Astrocyte of the hippocampus (primary cell): ENCODE measurements around the gene ARHGAP22.

Experiments used
- DNase-seq: peaks from one replicate; pipeline ENCODE4 v3.0.0; 2011; ENCODE audit warnings: low read depth, low spot score

The ARHGAP22 gene

DNA sequence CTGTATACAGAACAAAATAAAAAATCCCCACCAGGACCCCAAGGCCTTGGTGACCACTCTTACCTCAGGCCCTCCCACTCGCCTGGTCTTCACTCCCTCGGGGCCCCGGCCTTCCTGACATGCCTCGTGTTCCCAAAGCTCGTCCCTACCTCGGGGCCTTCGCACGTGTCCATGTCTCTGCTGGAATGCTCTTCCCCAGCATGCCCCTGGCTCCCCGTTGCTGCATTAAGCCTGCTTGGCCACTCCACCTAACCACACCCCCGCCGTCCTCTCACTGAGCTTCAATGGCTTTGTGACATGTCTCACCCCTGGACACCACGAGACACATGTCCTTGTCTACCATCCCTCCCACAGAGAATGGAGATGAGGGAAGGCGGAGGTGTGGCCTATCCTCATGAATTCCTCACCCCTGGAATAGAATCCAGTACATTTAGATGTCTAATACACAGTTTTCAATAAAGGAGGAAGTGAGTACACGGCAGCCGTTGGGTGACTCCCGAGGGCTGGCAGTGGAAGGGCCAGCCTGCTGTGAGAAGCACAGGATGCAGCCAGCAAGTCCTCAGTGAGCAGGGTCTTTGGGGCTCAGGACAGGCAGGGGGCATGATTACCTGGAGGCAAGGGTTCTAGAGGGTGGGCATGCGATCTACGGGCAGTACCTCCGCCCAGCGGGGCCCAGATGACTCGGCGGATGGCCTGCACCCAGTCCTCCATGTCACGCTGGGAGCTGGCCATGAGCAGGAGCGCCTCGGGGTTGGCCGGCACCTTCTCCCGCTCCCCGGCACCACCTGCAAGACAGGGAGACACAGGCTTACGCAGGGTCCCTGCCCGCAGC is 125.7 kb downstream of the ARHGAP22 start:
- DNase-seq = no peak

DNA sequence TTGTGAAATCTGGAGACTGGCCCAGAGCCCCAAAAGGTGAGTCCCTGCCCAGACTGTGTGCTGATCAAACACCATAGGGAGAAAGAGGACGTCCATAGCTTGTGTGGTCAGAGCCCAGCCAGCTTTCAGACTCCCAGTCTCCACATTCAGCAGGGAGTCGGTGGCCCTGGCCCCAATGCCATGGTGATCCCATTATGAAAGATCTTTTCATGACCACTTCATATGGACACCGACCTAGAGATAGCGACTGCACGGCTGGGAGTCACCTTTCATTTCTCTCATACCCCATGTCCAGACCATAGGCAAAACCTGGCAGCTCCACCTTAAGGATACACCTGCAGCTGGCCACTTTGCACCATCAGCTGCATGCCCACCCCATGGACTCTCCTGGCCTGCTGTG is 126.4 kb downstream of the ARHGAP22 start:
- DNase-seq = no peak

DNA sequence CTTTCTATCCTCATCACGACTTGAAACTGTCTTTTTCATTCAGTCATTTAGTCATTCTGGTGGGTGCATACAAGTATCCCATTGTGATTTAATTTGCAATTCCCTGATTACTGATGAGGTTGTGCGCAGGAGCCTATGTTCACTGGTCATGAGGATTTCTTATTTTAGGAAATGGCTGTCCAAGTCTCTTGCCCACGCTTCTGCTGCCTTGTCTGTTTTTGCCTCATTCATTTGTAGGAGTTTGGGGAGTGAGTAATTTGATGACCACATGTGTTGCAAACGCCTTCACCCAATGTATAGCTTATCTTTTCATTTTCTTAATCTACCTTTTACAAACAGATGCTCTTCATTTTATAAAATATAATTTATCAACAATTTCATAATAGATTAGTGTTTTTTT is 127.3 kb downstream of the ARHGAP22 start:
- no peak for DNase-seq

DNA sequence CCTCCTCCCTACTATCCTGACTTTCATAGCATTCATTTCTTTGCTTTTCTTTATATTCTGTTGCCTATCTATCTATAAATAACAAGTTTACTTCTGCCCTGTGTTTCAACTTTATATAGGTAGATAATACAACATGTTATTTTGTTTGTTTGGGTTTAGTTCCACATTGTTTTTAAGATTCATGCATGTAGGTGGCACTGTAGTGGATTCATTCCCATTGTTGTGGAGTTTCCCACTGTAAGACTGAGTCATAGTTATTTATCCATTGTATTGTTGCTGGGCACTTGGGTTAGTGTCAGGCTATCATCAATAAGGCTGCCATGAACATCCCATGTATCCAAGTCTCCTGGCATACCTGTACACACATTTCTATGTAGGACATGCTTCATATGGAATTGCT is 127.7 kb downstream of the ARHGAP22 start:
- DNase-seq = no peak

DNA sequence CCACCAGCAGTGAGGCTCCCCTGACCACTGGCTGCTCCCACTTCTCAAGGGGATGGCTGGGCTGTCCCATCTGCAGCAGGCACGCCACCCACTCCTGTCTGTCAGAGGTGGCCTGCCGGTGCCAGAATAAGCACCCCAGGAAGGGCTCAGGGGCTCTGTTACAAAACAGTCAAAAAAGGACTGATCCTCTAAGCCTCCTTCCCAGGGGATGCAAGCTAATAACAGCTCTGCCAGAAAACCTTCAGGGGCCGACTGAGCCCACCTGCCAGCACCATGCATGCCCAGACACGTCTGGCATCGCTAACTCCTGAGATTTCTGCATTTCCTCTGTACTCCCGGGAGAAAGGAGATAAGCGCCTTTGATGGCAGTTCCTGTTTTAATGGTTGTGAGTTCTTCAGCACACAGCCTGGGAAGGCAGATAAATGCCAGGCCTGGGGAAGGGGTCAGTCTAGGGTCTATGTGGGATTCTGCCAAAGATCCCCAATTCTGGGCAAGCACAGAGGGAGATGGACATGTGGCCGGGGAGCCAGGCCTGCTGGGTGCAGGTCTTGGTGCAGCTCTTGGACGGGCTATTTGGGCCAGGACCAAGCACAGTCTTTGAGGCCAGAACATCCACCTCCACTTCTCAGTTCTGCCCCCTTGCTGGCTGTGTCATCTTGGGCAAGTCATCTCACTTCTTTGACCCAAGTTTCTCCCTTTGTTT is 128.4 kb downstream of the ARHGAP22 start:
- no peak for DNase-seq

DNA sequence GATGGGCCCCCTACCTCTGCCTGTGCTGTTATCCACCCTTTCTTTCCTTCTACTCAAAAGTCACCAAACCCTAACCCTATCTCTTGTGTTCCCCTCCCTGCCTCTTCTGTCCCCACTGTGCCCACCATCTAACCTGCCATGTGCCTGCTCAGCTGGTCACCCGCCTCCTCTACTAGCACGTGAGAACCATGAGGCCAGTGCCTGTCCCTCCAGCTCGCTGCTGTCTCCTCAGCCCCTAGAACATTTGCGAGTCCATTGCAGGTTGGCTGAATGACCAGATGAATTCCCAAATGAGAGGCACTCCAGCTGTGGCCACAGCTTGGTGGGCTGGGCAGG is 129.0 kb downstream of the ARHGAP22 start:
- no peak for DNase-seq

DNA sequence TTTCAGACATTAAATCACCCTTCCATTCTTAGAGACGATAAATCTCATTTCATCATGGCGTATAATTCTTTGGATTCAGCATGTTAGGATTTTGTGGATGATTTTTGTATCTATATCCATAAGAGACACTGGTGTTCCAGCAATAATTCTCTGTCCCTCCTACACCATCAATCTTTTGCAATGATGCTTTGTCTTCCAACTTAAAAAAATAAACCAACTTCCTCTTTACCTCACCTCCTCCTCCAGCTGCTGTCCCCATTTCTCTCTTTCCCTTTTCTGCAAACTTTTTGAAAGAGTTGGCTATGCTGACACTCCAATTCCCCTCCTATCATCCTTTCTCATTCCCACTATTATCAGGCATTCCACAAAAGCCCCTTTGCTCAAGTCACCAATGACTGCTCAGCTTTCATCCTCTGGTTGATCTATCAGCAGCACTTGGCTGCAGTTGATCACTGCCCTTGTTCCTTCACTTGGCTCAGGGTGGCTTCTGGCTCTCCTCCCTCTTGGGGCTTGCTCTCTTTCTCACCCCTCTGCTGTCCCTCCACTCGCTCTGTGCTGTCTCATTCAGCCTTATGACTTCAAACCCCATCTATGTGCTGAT is 130.0 kb downstream of the ARHGAP22 start:
- no peak for DNase-seq

DNA sequence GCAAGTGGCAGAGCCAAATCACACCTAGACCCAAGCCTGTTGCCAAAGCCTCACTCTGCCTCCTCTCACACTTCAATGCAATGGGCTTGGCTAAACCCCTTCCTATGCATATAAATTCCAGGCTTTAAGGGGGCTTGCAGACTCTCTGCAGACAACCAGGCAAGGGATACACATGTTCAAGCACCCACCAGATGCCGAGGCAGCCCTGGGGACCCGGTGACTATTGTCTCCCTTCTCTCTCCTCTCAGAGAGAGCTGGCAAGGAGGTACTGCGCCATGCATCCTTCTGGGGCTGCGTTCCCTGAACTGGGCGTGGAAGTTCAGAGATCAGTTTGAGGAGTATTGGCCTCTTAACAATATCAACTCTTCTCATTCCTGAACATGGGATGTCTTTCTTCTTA is 131.2 kb downstream of the ARHGAP22 start:
- DNase-seq = no peak

DNA sequence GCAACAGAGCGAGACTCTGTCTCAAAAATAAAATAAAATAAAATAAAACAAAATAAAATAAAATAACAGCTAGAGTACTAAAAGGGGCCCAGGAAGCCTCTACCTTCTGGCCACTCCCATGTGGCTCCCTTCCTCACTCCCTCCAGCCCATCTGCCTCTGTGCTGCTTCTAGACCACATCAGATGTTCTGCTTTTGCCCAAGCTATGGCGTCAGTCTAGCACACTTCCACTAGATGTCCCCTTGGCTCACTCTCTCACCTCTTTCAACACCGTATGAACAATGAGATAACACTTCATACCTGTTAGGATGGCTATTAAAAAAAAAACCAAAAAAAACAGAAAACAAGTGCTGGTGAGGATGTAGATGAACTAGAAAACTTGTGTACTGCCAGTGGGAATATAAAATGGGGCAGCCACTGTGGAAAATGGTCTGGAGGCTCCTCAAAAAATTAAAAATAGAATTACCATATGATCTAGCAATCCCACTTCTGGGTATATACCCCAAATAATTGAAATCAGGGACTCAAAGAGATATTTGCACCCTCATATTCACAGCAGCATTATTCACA is 132.3 kb downstream of the ARHGAP22 start:
- no peak for DNase-seq

DNA sequence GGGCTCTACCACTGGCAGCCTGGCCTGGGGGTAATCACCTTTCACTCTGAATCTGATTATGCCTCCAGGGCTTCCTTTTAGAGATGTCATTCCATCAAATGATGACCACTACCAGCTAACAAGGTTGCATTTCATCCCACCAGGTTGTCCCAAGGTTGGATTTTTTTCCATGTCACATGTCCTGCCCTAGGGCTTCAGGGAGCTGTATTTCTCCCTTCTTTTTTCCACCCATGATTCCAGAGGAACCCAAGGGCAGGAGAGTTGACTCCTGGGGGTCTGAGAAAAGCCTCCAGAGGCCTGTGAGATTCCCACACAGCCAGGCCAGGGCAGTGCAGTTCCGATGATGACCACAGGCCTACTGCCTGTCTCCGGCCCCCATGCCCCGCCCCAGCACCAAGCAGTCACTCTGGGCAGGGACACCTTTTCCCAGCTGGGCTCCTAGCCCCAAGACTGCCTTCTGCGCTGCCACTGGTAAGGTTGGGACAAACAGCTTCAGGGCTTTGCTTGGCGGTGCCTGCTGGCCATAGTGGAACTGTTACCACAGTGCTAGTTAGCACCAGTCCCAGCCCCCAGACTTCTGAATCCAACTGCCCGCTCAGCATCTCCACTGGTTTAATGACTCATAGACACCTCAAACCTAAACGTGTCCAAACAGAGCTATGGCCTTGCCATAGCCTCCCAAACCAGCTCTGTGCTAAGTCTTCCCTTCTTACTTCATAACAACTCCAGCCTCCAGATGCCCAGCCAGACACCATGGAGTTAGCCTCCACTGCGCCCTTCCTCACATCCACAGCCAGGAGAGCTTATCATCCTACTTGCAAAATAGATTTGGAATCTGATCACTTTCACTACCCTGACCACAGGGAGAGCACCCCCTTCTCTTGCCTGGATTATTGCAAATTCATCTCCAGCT is 133.7 kb downstream of the ARHGAP22 start:
- DNase-seq = peak; percentile 39

DNA sequence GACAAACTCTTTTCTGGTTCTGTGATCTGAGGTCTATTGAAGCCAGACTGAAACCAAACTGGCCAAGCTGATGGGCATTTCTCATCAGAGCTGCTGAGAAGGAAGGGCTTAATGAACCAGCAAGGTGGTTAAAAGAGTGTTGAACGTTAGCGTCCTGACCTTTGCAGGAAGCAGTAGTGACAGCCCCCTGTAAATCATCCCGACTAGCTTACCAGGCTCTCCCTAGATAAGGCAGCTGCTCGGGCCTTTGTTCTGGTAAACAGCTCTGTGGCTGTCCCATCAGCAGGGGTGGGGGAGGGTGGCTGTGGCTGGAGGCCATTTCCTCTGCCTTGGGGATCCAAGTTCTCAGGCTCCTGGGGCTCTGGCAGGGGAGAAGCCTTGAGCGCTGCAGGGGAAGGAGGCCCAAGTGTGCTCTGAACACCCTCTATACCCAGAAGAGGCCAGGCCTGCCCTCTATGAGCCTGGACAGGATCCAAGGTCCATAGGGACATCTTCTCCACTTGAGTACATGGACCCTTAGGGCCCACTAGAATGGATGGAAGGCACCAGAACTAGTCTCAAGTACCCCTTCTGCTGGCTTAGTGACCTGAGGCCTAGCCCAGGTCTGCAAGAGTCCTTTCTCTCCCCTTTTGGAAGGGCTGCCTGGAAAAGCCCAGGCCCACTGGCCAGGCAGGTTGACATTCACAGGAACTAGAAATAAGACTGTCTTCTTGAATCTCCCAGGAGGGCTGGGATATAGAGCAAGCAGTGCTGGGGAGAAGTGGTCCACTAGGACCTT is 134.6 kb downstream of the ARHGAP22 start:
- no peak for DNase-seq

DNA sequence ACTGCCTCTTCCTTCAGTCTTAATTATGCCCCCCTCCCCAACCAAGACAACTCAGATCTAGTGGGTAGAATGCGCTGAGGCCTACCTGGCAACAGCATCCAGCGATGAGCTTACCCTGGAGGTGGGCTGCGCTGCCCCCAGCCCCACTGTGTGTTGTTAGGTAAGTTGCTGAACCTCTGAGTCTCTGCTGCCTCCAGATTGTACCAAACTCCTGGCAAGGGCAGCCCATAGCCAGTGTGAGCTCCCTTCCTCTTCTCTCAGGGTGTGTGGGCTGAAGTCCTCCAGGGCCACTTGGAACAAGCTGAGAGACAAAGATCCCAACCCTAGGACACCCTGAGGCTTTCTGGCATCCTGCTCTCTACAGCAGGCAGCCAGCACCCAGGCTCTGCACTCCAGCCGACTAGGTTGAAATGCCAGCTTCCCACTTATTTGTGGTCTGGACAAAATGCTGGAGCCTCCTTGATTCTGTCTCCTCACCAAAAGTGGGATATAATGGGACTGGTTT is 135.3 kb downstream of the ARHGAP22 start:
- DNase-seq = peak; percentile 22

DNA sequence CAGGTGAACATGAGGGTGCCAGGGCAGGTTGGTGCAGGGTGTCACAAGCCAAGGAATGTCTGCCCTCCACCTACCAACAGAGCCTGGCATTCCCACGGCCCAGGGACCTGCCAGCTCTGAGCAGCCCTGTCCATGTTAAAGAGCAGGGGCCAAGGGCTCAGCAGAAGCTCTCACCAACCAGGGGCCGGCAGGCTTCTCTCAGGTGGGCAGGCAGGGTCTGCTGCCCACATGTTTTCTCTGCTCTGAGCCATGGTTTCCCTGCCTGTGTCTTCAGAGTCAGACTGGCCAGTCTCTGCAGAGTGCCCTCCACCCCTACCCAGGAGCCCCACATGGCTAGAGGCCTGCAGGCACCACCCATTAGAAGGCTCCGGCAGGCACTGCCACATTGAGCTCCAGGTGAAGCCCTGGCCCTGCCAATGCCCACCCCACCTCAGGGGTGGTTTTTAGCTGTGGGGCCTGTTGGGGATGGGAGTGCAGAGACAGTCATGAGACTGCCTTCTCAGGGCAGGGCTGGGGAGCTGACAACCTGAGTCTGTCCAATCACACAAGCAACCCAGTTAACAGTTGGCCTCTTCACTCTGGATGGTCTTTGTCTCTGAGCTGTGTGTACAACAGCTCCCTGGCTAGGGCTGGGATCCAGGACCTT is 135.9 kb downstream of the ARHGAP22 start:
- no peak for DNase-seq

DNA sequence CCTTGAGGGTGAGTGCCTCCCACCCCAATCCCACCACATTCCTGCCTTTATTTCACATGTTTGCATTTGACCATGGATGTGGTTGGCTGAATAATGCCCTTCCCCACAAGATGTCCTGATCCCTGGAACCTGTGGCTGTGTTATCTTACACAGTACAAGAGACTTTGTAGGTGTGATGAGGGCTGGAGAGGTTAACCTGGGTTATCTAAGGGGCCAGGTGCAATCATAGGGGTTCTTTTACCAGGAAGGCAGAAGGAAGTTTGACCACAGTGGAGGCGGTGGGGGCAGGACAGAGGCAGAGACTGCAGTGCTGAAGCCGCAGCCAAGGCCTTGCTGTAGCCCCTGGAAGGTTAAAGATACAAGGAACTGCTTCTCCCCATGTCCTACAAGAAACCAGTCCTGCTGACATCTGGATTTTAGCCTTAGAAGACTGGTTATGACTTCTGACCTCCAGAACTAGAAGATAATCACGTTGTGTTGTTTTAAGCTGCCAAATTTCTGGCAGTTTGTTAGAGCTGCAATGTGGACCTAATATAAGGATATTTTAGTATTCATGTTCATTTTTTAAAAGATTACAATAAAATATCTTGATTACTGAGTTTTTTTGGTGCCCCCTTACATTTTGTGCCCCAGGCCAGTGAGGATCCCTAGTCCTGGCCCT is 136.6 kb downstream of the ARHGAP22 start:
- peak; percentile 37 for DNase-seq

DNA sequence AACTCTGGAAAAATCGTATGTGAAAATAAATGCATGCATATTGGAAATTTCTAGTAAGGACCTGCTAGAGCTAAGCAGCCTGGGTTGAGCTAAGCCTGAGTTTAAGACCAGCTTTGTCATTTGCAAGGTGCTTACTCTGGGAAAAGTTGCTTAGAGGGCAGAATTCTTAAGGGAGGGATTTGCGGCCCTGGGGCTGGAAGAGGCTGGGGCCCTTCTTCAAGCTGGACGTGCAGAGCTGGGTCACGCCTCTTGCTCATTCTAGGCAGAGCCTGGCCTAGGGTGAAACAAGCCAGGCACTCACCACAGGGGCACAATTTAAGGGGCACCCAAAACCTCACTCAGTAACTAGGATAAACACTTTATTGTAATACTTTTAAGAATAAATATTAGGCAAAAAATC is 137.2 kb downstream of the ARHGAP22 start:
- DNase-seq = no peak

DNA sequence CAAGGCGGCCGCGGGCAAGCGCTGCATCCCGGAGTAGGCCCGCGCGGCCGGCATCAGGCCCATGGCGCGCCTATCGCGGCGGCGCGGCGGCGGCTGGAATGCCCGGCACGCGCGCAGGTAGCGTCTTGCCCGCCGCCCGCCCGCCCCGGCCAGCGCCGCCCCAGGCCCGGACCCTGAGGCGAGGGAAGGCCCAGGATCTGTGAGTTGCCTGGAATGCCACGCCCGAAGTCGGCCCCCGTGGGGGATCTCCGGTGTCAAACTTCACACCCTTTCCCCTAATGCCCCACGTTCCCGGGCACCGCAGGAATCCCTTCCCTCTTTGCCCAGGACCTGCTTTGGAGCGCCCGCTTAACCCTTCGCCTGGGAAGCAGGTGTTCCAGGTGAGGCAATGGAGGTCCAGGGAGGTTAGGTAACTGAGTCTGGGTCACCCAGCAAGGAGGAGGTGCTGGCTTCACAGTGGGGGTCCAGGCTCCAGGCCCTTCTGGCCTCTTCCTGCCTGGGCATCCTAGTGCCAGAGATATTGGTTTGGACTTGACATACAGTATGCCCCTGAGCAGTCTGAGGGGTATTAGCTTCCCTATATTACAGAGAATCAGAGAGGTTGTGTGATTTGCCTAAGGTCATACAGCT is 138.1 kb downstream of the ARHGAP22 start:
- peak; percentile 58 for DNase-seq

DNA sequence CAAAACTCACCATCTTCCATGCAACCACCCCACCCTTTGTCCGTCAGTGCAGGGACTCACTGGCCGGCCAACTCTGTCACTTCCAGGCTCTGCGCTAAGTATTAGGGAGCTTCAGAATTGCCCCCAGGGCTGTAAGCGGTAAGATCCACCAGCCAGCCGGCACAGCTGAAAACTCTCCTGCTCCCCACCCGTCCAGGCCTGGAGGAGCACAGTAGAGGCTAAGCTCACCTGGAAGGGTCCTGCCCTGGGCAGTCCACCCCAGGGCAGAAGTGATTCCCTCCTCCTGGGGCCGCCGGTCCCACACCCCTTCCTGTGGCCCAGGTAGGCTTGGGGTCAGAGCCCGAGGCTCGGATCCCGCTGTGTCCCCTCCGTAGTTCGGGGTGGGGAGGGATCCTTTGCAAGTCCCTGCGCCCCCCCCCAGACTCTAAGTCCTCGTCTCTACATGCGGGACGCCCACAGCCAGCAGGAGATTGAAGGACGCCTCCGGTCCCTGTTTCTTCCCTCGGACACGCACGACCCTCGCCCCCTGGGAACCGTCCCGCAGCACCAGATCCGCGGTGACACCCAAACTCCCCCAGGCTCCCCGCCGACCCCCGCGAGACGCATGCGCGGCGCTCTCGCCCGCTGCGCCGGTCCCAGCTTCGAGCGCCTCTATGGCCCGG is 138.9 kb downstream of the ARHGAP22 start:
- no peak for DNase-seq
